Activated CD8-positive, alpha-beta memory T cell treated with anti-CD3 and anti-CD28 coated beads for 48 hours (primary cell): Measurements from ENCODE around the gene SLC5A6.

Experiments used
- DNase-seq, 3 experiments: peaks; one replicate each; pipeline ENCODE4 v3.0.0-alpha.2; 2020; ENCODE audit warnings: low read depth in 2 of 3, low spot score in 2 of 3

Gene SLC5A6

DNA sequence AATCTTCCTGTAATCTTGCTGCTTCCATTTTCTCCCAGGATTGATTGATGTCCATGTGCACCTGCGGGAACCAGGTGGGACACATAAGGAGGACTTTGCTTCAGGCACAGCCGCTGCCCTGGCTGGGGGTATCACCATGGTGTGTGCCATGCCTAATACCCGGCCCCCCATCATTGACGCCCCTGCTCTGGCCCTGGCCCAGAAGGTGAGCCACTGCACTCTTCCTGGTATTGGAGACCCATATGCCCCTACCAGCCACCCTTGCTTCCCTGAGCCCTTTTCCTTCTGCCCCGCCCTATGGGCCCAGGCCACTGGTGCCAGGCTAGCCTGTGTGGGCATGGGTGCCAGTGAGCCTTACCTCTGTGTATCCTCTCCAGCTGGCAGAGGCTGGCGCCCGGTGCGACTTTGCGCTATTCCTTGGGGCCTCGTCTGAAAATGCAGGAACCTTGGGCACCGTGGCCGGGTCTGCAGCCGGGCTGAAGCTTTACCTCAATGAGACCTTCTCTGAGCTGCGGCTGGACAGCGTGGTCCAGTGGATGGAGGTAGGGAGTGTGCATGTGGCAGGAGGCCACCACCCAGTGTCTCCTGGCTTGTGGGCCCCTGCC lies 25.4 kb upstream of the SLC5A6 start:
- no peak for DNase-seq

DNA sequence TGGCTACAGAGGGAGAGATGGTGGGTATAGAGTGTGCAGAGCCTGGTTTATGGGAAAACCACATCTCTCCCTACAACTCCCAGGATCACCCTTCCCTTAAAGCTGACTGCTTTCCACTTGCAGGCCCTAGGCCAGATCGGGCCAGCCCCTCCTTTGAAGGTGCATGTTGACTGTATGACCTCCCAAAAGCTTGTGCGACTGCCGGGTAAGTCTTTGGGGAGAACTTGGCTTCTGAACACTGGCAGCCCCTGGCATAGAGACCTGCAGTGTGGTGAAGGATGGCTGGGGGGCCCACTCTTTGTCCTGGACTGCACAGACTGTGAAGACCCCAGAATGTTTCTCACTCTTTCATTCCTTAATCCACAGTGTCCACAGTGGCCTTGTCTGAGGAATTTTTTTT lies 24.6 kb upstream of the SLC5A6 start:
- DNase-seq: no peak

DNA sequence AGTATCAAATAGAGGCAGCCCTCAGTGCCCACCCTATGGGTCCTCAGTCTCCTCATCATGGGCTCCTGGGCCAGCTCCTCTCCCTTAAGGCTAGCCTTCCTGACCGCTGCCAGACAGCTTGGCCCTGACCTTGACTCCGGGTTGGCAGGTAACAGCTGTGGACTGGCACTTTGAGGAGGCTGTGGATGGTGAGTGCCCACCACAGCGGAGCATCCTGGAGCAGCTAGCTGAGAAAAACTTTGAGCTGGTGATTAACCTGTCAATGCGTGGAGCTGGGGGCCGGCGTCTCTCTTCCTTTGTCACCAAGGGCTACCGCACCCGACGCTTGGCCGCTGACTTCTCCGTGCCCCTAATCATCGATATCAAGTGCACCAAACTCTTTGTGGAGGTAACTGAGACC lies 24.1 kb upstream of the SLC5A6 start:
- no peak for DNase-seq

DNA sequence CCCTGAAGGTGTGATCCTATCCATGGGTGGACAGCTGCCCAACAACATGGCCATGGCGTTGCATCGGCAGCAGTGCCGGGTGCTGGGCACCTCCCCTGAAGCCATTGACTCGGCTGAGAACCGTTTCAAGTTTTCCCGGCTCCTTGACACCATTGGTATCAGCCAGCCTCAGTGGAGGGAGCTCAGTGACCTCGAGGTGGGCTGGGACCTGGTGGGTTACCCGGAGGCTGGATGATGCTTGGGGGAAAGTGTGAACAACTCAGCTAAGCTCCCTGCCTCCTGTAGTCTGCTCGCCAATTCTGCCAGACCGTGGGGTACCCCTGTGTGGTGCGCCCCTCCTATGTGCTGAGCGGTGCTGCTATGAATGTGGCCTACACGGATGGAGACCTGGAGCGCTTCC lies 21.3 kb upstream of the SLC5A6 start:
- DNase-seq: no peak

DNA sequence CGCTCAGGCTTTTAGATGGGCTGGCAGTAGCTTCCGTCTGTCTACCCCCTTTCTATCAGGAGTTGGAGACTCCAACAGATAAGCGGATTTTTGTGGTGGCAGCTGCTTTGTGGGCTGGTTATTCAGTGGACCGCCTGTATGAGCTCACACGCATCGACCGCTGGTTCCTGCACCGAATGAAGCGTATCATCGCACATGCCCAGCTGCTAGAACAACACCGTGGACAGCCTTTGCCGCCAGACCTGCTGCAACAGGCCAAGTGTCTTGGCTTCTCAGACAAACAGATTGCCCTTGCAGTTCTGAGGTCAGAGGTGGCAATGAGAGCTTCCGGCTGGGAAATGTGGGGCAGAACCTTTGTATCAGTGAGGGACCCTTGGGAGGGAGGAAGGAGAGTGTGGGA lies 19.9 kb upstream of the SLC5A6 start:
- no peak for DNase-seq

DNA sequence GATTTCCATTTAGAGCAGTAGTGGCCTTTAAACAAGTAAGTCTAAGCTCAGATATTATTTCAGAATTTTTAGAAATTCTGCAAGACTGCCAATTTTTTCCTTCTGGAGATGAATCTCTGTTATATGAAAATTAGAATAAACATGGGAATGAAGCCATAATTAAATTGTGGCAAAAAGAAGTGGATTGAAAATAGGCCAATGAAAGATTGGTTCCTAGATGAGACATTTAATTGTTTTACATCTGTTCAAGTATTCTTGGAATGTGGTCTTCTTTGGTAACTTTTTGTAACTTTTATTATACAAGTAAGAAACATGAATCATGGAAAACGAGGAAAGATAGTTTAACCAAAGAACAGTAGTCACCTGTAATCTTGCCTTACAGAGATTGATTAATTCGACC lies 15.4 kb upstream of the SLC5A6 start:
- no peak for DNase-seq

DNA sequence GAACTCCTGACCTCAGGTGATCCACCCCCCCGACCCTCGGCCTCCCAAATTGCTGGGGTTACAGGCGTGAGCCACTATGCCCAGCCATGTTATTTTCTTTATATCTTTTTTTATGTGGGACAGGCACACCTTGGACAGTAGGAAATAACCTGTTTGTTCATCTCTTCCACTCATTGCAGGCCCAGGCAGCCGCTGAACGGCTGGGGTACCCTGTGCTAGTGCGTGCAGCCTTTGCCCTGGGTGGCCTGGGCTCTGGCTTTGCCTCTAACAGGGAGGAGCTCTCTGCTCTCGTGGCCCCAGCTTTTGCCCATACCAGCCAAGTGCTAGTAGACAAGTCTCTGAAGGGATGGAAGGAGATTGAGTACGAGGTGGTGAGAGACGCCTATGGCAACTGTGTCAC lies 13.5 kb upstream of the SLC5A6 start:
- no peak for DNase-seq

DNA sequence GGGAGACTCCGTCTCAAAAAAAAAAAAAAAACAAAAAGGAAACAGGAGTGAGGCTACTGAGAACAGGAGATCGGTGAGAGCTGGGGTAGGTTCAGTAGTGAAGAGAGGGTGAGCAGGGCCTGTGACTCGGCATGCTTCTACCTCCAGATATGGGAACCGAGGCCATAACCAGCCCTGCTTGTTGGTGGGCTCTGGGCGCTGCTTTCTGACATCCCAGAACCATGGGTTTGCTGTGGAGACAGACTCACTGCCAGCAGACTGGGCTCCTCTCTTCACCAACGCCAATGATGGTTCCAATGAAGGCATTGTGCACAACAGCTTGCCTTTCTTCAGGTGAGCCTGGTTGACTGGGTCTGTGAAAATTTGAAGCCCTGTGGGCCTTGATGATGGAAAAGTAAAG lies 11.3 kb upstream of the SLC5A6 start:
- DNase-seq: no peak

DNA sequence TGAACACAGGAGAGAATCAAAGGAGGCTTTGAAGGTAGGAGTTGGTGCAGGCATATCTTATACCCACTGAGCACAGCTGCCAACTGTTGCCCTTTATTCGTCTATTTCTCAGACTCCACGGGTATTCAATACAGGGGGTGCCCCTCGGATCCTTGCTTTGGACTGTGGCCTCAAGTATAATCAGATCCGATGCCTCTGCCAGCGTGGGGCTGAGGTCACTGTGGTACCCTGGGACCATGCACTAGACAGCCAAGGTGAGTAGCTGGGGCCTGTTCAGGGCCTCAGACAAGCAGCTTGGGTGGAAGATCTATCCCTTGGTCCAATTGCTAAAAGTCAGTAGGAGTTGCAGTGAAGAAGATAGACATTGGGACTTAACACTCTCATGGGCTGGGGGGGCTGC lies 10.3 kb upstream of the SLC5A6 start:
- no peak for DNase-seq

DNA sequence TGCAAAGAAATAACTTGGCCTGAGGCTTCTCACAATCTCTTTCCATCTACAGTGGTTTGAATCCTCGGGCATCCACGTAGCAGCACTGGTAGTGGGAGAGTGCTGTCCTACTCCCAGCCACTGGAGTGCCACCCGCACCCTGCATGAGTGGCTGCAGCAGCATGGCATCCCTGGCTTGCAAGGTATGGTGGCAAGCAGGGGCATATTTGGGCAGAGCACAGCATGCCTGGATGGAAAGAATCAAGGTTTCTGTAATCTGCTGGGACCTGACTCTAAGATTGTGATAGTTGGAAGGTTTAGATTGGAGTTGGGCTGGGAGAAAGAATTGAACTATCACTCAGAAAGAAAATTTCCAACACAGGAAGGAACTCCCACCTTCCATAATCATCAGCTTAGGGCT lies 9.1 kb upstream of the SLC5A6 start:
- no peak for DNase-seq

DNA sequence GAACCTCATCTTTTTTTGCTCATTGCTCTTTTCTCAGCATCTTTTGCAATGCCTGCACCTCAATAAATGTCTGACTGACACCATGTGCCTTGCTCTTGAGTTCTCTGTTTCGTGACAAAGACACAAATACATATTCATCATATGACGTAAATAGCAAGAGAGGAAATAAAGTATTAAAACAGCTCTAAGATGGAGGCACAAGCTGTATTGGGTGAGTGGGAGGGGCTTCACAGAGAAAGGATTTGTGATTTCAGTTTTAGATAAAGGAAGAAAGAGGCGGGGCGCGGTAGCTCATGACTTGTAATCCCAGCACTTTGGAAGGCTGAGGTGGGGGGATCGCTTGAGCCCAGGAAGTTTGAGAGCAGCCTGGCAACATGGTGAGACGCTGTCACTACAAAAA lies 8.0 kb upstream of the SLC5A6 start:
- no peak for DNase-seq

DNA sequence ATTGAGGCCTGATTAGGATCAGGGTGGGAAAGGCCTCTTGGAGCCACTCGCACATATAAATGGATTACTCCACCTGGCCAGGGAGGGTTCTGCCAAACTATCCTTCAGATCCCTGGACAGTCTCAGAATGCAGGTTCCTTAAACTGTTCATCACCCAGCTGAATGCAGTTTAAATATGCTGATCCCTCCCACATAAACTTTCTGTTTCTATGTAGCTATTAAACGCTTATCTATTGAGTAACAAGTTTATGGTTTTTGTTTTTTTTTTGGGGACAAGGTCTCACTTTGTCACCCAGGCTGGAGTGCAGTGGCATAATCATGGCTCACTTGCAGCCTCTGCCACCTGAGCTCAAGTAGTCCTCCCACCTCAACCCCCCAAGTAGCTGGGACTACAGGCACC lies 7.0 kb upstream of the SLC5A6 start:
- DNase-seq: no peak

DNA sequence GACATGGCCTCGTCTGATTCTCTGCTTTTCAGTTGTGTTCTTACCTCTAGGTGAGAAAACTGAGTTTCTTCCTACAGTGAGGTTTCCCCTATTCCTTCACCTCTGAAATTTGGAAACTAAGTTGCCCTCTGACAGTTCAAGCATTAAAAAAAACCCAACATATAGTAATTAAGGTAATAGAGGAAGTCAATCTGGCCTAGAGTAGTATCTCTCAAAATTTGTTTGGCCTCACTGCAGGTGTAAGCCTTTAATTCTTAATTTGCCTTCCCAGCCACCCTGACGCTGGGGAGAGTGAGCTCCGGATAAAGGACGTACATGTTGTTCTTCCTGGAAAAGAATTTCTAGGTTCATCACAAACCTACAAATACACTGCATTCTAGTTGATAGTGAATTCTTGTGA lies 6.5 kb upstream of the SLC5A6 start:
- DNase-seq: no peak

DNA sequence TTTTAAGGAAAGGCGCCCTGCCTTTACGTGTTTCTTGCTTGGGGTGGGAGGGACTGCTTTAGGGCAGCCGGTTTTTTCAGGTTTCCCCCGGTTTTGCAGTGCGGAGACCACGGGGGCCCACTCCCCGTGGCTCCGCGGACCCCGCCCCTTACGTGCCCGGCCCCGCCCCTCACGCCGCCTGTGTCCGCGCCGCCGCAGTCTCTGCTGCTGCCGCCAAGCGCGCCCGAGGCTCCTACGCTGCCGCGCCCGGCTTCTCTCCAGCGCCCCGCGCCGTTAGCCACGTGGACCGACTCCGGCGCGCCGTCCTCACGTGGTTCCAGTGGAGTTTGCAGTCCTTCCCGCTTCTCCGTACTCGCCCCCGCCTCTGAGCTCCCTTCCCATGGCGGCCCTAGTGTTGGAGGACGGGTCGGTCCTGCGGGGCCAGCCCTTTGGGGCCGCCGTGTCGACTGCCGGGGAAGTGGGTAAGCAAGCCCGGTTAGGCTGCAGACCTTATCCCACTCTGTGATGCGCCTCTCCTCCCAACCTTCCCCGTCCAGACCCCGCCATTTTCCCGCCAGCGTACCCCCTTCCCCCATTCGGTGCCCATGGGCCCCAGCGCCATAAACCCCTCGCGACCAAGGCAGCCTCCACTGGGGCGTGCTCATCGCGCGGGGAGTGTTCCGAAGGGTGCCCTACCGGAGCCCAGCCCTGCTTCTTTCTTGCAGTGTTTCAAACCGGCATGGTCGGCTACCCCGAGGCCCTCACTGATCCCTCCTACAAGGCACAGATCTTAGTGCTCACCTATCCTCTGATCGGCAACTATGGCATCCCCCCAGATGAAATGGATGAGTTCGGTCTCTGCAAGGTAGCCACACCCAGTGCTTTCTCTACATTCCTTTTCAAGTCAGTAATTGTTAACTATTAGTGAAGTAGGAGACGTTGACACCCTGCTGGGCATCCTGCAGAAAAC lies 5.4 kb upstream of the SLC5A6 start, which contains the start of gene CAD:
CAD (plus strand) TSS at position 197 of the 949 bp plus-strand sequence; CDS start at position 380, 183 bp downstream.
- DNase-seq: peak; percentile 60 to 80 (median 75)

DNA sequence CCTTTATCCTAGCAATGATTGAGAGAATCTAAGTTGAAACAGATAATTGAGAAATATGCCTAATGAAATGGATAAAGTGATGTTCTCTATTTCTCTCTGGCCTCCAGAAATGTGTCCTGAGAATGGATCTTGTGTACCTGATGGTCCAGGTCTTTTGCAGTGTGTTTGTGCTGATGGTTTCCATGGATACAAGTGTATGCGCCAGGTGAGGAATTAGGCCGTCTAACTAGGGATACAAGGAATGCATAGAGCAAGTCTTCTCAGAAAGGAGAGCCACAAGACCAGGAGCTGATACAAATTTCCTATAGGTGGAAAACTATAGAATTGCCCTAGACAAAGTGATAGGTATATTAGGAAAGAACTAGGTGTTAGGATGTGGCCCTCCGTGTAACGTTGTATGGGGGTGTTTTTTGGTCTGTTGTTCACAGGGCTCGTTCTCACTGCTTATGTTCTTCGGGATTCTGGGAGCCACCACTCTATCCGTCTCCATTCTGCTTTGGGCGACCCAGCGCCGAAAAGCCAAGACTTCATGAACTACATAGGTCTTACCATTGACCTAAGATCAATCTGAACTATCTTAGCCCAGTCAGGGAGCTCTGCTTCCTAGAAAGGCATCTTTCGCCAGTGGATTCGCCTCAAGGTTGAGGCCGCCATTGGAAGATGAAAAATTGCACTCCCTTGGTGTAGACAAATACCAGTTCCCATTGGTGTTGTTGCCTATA lies 4.5 kb upstream of the SLC5A6 start:
- no peak for DNase-seq

DNA sequence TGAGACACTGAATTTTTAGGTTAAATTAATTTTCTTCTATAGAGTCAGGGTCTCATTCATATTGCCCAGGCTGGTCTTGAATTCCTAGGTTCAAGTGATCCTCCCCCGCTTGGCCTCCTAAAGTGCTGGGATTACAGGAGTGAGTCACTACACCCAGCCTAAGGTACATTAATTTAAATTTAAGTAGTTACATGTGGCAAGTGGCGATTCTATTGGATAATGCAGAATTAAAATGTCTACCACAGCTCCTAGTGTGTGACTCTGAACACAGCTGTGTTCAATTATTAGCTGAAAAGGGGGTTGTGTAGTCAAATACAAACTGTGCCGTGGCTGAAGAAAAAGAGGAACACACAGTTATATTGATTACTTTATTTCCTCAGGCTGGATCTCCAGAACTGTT lies 2.9 kb upstream of the SLC5A6 start:
- no peak for DNase-seq

DNA sequence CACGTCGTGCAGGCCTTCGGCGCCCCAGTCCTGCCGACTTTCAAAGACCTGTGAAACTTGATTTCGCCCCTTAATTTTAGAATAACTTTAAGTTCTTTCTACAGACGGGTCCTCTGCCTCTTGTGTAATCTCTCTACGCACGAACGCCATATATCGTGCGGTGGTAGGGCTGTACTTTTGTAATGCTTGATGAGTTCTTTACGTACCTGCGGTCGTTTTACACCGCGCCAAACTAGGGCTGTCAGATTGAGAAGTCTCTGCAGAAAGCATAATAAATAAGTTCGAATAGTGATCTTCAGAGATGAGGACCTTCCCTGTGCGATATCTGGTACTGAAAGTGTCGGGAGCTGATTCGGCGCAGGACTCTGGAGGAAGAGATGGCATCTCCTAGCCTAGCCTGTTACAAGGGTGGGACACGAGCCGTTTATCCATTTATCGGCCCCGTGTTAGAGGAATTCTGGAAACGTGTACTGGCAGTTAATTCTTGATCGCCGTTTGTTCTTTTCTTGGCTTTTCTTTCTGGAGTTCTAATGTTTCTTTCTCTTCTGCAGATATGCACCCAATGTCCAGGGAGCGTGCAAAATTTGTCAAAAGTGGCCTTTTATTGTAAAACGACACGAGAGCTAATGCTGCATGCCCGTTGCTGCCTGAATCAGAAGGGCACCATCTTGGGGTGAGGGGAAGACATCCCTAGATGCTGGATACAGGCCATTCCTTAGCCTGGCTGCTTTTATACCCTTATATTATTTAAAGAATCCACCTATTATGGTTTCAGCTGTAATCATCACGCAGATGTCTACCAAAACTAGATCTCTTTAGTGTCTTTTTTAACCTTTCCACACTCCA lies 781 bp upstream of the SLC5A6 start:
- DNase-seq: no peak

DNA sequence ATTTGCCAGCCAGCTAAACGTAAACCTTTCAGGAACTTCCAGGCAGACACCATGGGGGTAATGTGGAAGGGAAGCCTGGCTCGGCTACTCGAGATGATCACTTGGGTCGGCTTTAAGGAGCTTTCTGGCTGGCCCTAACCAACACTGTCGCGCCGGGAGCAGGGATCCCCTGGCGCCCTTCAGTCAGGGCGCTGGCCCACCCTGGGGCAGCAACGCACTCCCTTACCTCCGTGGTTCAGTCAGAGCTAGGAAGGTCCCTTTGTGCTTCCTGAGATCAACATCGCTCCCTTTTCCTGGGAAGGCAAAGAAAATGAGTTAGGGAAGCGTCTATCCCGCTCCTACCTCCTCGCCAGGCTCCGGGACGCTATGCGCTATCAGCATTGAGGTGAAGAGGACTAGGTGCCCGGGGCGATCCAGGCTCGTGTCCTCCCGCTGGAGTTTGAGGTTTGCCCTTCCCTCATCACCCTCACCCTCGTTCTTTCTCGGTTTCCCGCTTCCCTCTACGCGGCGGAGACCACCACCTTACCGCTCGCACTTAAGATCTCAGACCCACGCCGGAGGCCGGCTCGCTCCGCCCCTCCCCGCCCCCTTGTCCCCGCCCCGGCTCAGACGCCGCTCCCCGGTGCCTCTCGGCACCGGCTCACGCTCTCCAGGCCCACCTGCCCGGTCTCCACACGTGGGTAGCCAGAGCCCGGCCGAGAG lies 676 bp downstream of the SLC5A6 start:
- DNase-seq: no peak

DNA sequence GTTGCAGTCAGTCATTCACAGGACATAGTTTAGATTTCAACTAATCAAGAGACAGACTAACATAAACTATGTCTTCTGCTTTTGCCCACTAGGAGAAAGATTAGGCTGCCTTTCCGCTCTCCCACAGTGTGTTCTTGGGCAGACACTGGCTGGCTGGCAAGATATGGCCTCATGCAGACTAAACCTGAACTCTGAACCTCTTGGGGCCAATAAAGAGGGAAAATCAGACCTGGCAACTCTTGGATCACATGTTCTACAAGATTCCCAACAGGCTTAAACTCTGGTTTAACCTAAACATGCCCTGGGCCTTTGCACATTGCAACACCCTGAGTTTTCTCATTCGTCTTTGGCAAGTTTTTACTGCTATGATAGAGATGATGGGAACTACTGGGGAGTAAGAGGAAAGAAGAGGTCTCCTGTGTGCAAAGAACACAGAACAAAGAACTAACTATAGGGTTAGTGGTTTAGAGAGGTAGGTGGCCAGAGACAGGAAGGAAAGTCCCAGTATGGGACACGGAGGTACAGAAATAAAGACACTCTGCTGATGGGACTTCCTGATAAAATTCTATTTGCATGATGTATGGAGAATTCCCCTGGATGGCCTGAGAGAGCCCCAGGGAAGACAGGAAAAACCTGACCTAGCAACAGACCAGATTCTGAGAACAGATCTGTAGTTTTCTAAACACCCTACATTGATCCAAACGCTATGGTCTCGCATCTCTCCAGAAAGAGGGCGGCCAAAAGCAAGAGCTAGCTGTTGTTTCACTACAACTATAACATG lies 2.3 kb downstream of the SLC5A6 start:
- DNase-seq: no peak
